Astrocyte (in vitro differentiated cells and primary cell): ENCODE data around the gene BLOC1S5. TPM values are rescaled to one million over a fixed set of nuclear protein-coding genes. Genes with fewer than 3 reads are reported as not detected.
A peak's percentile ranks its signal among the peaks of the same experiment; 100 is the strongest.
"Not testable (repeated sequence)": the region's sequence is repeated elsewhere in the genome, so short reads cannot be mapped to it uniquely, and the experiment has no call there.

Experiments
- DNase-seq: peaks from one replicate; pipeline ENCODE4 v3.0.0-alpha.2; 2010; ENCODE audit warnings: low read depth
- FAIRE-seq: peaks from 2 replicates; lab custom pipeline; 2011; peaks lifted over from hg19 to GRCh38; lab: Jason Lieb, UNC
- H2AFZ ChIP-seq: 2 replicates; pipeline ENCODE4 v1.6.0; 2012; ENCODE audit warnings: low read depth, low read length, inconsistent platforms
- H3K27ac ChIP-seq: 2 replicates; pipeline ENCODE4 v1.5.1; 2011; ENCODE audit warnings: low read depth, low read length, inconsistent platforms
- H3K27me3 ChIP-seq: 2 replicates; pipeline ENCODE4 v1.6.0; 2011; ENCODE audit warnings: low read length, inconsistent platforms; ENCODE audit not compliant: insufficient read depth
- H3K36me3 ChIP-seq: 2 replicates; pipeline ENCODE4 v1.5.1; 2011; ENCODE audit warnings: low read length, inconsistent platforms; ENCODE audit not compliant: insufficient read depth
- H3K4me1 ChIP-seq: 2 replicates; pipeline ENCODE4 v1.5.1; 2011; ENCODE audit warnings: low read length, inconsistent platforms; ENCODE audit not compliant: insufficient read depth
- H3K4me2 ChIP-seq: 2 replicates; pipeline ENCODE4 v1.6.0; 2012; ENCODE audit warnings: low read length, inconsistent platforms
- H3K4me3 ChIP-seq: 2 replicates; pipeline ENCODE4 v1.5.1; 2011; ENCODE audit warnings: low read depth, mild to moderate bottlenecking, low read length, inconsistent platforms; ENCODE audit not compliant: insufficient read depth
- H3K79me2 ChIP-seq: 2 replicates; pipeline ENCODE4 v1.6.0; 2012; ENCODE audit warnings: mild to moderate bottlenecking, low read length, inconsistent platforms; ENCODE audit not compliant: insufficient read depth
- H3K9ac ChIP-seq: 2 replicates; pipeline ENCODE4 v1.6.0; 2012; ENCODE audit warnings: mild to moderate bottlenecking, low read length, inconsistent platforms
- H3K9me3 ChIP-seq: 2 replicates; pipeline ENCODE4 v1.5.1; 2012; ENCODE audit warnings: low read depth, mild to moderate bottlenecking, low read length, inconsistent platforms; ENCODE audit not compliant: insufficient read depth
- H4K20me1 ChIP-seq: 2 replicates; pipeline ENCODE4 v1.6.0; 2012; ENCODE audit warnings: low read length, inconsistent platforms; ENCODE audit not compliant: insufficient read depth
- H3K27ac Mint-ChIP-seq: one replicate; pipeline ENCODE4 v1.8.0; 2021; ENCODE audit warnings: mild to moderate bottlenecking, mixed read lengths; ENCODE audit not compliant: unreplicated experiment
- H3K27me3 Mint-ChIP-seq: one replicate; pipeline ENCODE4 v1.8.0; 2021; ENCODE audit warnings: low read depth, mixed read lengths; ENCODE audit not compliant: unreplicated experiment
- H3K36me3 Mint-ChIP-seq: one replicate; pipeline ENCODE4 v1.8.0; 2021; ENCODE audit warnings: low read depth, mixed read lengths; ENCODE audit not compliant: unreplicated experiment
- H3K4me1 Mint-ChIP-seq: one replicate; pipeline ENCODE4 v1.8.0; 2021; ENCODE audit warnings: low read depth, mixed read lengths; ENCODE audit not compliant: unreplicated experiment
- H3K4me3 Mint-ChIP-seq: one replicate; pipeline ENCODE4 v1.8.0; 2021; ENCODE audit warnings: mild to moderate bottlenecking, moderate library complexity, mixed read lengths; ENCODE audit not compliant: unreplicated experiment
- H3K9me3 Mint-ChIP-seq: one replicate; pipeline ENCODE4 v1.8.0; 2021; ENCODE audit warnings: mild to moderate bottlenecking, mixed read lengths; ENCODE audit not compliant: unreplicated experiment
- CTCF ChIP-seq: IDR thresholded peaks from 2 replicates; pipeline ENCODE4 v1.5.1; 2011; ENCODE audit warnings: low read depth, mild to moderate bottlenecking, inconsistent platforms, low read length, moderate library complexity; ENCODE audit not compliant: insufficient read depth
- EZH2 ChIP-seq: IDR thresholded peaks from 2 replicates; pipeline ENCODE4 v1.6.1; 2012; ENCODE audit warnings: mild to moderate bottlenecking, low read length, inconsistent platforms; ENCODE audit not compliant: insufficient read depth
- total RNA-seq: library from RNA; stranded (reverse); gene quantifications from 2 replicates; pipeline ENCODE4 v1.2.1, GENCODE V29; 2021

Gene BLOC1S5
- total RNA-seq, 1 donor from 2014 or later: 8.2 TPM

DNA sequence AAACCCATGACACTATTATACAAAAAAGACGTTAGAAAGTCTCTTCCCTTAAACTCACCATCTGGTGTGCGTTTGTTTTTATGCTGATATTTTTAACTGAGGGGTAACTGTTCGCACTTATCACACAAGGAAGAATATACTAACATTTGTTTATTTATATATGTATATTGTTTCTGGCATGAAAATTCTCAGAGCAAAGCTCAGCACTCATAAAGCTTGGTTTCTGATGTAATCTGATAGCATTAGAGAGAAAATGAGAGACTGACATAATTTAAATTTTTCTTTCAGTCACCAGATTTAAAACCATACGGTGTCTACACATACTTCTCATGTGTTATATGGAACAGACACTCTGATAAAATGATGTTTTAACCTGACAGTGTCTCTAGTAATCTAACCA, 6.9 kb downstream of the BLOC1S5 start:
- Histone ChIP-seq H3K9ac (no peak overlapping the region), H3K4me2 (no peak overlapping the region), H3K4me1 (no peaks in the 10 kb centered on the region), H3K9me3 (no peaks in the 10 kb centered on the region), H2AFZ (no peak overlapping the region), H3K36me3 (peaks cover 4% of the 10 kb centered on the region), H3K79me2 (no peaks in the 10 kb centered on the region), H3K27me3 (no peaks in the 10 kb centered on the region), H3K27ac (no peak overlapping the region), H3K4me3 (no peak overlapping the region), H4K20me1 (no peaks in the 10 kb centered on the region)
- DNase-seq (no peak), FAIRE-seq (no peak)
- no peak for TF ChIP-seq EZH2
- TF ChIP-seq CTCF: no peak
- Mint-ChIP-seq H3K9me3 (no peaks in the 10 kb centered on the region), H3K36me3 (no peaks in the 10 kb centered on the region), H3K4me1 (no peaks in the 10 kb centered on the region), H3K27me3 (no peaks in the 10 kb centered on the region), H3K4me3 (no peak overlapping the region), H3K27ac (no peak overlapping the region)

- Histone ChIP-seq H3K27ac (no peak overlapping the region), H4K20me1 (no peaks in the 10 kb centered on the region), H3K4me3 (no peak overlapping the region), H3K9ac (no peak overlapping the region), H3K27me3 (no peaks in the 10 kb centered on the region), H3K79me2 (no peaks in the 10 kb centered on the region), H3K4me2 (no peak overlapping the region), H2AFZ (no peak overlapping the region), H3K4me1 (no peaks in the 10 kb centered on the region), H3K9me3 (no peaks in the 10 kb centered on the region), H3K36me3 (no peaks in the 10 kb centered on the region)
- no peaks in the 10 kb centered on the region for H3K27me3 Mint-ChIP-seq
- no peaks in the 10 kb centered on the region for H3K4me1 Mint-ChIP-seq
- FAIRE-seq: no peak
- peaks cover 7% of the 10 kb centered on the region for H3K36me3 Mint-ChIP-seq
- H3K4me3 Mint-ChIP-seq: no peak overlapping the region
- DNase-seq: peak; percentile 14
- H3K27ac Mint-ChIP-seq: no peak overlapping the region
- no peaks in the 10 kb centered on the region for H3K9me3 Mint-ChIP-seq
- TF ChIP-seq CTCF: no peak
- TF ChIP-seq EZH2: no peak
Measured at GRCh38 chr6:8054276-8054675, 9.9 kb downstream of the BLOC1S5 start.

- Mint-ChIP-seq H3K4me3 (no peak overlapping the region), H3K4me1 (peaks cover 8% of the 10 kb centered on the region), H3K27me3 (no peaks in the 10 kb centered on the region), H3K36me3 (peaks cover 15% of the 10 kb centered on the region), H3K27ac (peak overlapping the region; percentile 22), H3K9me3 (peaks cover 9% of the 10 kb centered on the region)
- Histone ChIP-seq H3K79me2 (no peaks in the 10 kb centered on the region), H3K36me3 (no peaks in the 10 kb centered on the region), H3K9ac (peak overlapping the region; percentile 4), H4K20me1 (no peaks in the 10 kb centered on the region), H3K27me3 (no peaks in the 10 kb centered on the region), H3K4me3 (no peak overlapping the region), H3K4me2 (no peak overlapping the region), H3K9me3 (no peaks in the 10 kb centered on the region), H3K27ac (peak overlapping the region; percentile 42), H3K4me1 (no peaks in the 10 kb centered on the region), H2AFZ (no peak overlapping the region)
- TF ChIP-seq EZH2 (no peak), CTCF (no peak)
- peak; percentile 47 for DNase-seq
- FAIRE-seq: no peak
Measured at GRCh38 chr6:8047541-8048292, 16.5 kb downstream of the BLOC1S5 start.

GRCh38 chr6:8045769-8046168, 18.4 kb downstream of the BLOC1S5 start:
- H3K4me2 ChIP-seq, H3K4me1 ChIP-seq, H3K4me1 Mint-ChIP-seq, H2AFZ ChIP-seq, H3K4me3 Mint-ChIP-seq, H3K9me3 Mint-ChIP-seq, H3K27ac ChIP-seq, H3K36me3 ChIP-seq, H3K9ac ChIP-seq, FAIRE-seq, H3K27ac Mint-ChIP-seq, H3K9me3 ChIP-seq, H4K20me1 ChIP-seq, H3K27me3 ChIP-seq, H3K79me2 ChIP-seq, DNase-seq, H3K27me3 Mint-ChIP-seq, H3K4me3 ChIP-seq: not testable (repeated sequence)
- peaks cover 11% of the 10 kb centered on the region for H3K36me3 Mint-ChIP-seq
